HUES6 (cell line): ENCODE data around the gene ASB15.

Experiments
- H3K27ac ChIP-seq: 2 replicates; pipeline ENCODE4 v1.7.0; 2013; ENCODE audit warnings: low read depth, mild to moderate bottlenecking, low read length, inconsistent platforms
- H3K27me3 ChIP-seq: 2 replicates; pipeline ENCODE4 v1.6.1; 2013; ENCODE audit warnings: low read length; ENCODE audit not compliant: control insufficient read depth, insufficient read depth
- H3K36me3 ChIP-seq: 2 replicates; pipeline ENCODE4 v1.6.1; 2013; ENCODE audit warnings: low read length; ENCODE audit not compliant: control insufficient read depth, insufficient read depth
- H3K4me1 ChIP-seq: 2 replicates; pipeline ENCODE4 v1.6.1; 2013; ENCODE audit warnings: low read length; ENCODE audit not compliant: control insufficient read depth, insufficient read depth
- H3K4me3 ChIP-seq: 2 replicates; pipeline ENCODE4 v1.5.1; 2013; ENCODE audit warnings: low read depth, low read length
- H3K9ac ChIP-seq: one replicate; pipeline ENCODE4 v1.6.1; 2013; ENCODE audit warnings: mild to moderate bottlenecking, low read length
- H3K9me3 ChIP-seq: 2 replicates; pipeline ENCODE4 v1.6.1; 2013; ENCODE audit warnings: low read depth, low read length; ENCODE audit not compliant: control insufficient read depth, insufficient read depth

ASB15 gene

DNA sequence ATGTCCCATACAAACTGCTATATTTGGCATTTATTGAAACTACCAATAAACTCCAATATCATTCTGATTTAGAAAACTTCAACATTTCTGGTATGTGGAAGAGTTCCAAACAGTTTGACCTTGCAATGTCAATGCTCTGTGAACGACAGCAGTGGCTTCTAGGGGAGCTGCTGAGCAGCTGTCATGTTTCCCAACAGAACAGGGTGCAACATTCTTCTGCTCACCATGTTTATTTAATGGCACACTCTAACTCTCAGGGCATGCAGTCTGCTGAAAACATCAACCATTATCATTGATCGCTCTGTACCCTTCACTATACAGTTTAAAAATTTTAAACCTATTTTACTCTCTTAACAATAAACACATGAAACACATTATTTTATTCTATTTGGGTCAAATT is 79.9 kb downstream of the ASB15 start:
- H3K36me3 ChIP-seq = peaks cover 46% of the 10 kb centered on the region
- no peak overlapping the region for H3K27ac ChIP-seq
- peaks cover 6% of the 10 kb centered on the region; the same call in 1 of the 2 replicates for H3K4me1 ChIP-seq
- H3K4me3 ChIP-seq = no peak overlapping the region
- H3K9me3 ChIP-seq = no peaks in the 10 kb centered on the region
- H3K9ac ChIP-seq = no peak overlapping the region
- no peaks in the 10 kb centered on the region for H3K27me3 ChIP-seq

DNA sequence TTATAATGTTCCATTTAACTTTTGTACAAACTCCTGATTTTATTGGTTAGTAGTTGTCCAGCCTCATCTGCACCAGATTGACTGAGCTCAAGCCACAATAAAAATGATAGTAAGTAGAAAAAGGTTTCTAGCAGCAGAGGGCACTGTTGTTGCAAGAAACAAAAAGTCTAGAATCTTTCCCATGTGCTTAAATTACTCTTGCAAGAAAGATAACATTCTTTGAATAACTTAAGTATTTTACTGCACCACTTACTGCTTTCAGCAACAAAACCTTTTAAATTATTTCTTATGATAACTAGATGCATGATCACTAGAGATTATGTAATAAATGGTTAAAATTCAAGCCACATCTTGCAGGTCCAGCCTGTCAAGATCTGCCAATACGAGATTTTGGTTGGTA is 81.1 kb downstream of the ASB15 start:
- no peak overlapping the region for H3K4me3 ChIP-seq
- no peak overlapping the region for H3K9ac ChIP-seq
- no peak overlapping the region for H3K27ac ChIP-seq
- no peaks in the 10 kb centered on the region for H3K9me3 ChIP-seq
- no peaks in the 10 kb centered on the region for H3K27me3 ChIP-seq
- peaks cover 49% of the 10 kb centered on the region for H3K36me3 ChIP-seq
- H3K4me1 ChIP-seq = peaks cover 6% of the 10 kb centered on the region; the same call in 1 of the 2 replicates

DNA sequence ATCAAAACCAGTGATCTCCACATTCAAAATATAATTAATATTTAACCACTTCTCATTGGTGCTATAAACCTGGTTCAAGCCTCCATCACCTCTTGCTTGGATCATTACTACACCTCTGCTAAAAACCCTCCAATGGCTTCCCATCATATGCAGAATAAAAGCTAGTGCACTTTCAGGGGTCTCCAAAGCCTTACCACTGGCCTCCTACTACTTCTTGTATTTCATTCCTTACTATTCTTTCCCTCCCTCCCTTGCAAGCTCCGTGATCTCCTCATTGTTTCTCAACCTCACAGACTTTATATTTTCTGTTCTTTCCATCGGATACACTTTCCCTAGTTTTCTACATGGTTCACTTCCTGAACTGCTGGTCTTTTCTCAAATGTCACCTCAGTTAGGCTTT is 85.5 kb downstream of the ASB15 start:
- peaks cover 65% of the 10 kb centered on the region for H3K36me3 ChIP-seq
- H3K4me1 ChIP-seq = peaks cover 6% of the 10 kb centered on the region; the same call in 1 of the 2 replicates
- H3K4me3 ChIP-seq = no peak overlapping the region

DNA sequence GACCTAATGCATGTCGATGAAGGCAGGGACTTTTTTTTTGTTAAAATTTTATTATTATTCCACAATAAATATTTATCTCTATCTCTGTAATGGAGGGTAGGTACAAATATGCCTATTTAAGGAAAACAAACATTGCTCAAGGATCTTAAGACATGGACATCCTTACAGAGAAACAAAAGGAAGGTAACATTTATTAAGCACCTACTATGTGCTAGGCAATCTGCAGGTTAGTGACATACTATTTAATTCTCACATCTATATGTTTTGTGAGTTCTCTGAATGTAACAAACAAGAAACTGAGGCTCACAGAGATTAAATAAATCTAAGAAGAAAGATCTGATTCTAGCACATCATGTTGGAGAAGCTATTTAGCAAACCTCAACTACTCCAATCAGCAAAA is 86.1 kb downstream of the ASB15 start:
- Histone ChIP-seq H3K27ac (no peak overlapping the region), H3K4me3 (no peak overlapping the region), H3K27me3 (no peaks in the 10 kb centered on the region), H3K9ac (no peak overlapping the region), H3K9me3 (no peaks in the 10 kb centered on the region), H3K4me1 (peaks cover 8% of the 10 kb centered on the region; the same call in 1 of the 2 replicates), H3K36me3 (peaks cover 68% of the 10 kb centered on the region)

More for the DNA sequence above, 85.5 kb downstream of the ASB15 start:
- Histone ChIP-seq H3K27me3 (no peaks in the 10 kb centered on the region), H3K9ac (no peak overlapping the region), H3K27ac (no peak overlapping the region), H3K9me3 (no peaks in the 10 kb centered on the region)
